Superior temporal gyrus (tissue), 1 donor: Measurements from ENCODE around the gene HAP1.

ENCODE experiments used
- DNase-seq: peaks from one replicate; pipeline ENCODE4 v3.0.0-alpha.2; 2016; ENCODE audit errors: extremely low spot score

The HAP1 gene, protein sequence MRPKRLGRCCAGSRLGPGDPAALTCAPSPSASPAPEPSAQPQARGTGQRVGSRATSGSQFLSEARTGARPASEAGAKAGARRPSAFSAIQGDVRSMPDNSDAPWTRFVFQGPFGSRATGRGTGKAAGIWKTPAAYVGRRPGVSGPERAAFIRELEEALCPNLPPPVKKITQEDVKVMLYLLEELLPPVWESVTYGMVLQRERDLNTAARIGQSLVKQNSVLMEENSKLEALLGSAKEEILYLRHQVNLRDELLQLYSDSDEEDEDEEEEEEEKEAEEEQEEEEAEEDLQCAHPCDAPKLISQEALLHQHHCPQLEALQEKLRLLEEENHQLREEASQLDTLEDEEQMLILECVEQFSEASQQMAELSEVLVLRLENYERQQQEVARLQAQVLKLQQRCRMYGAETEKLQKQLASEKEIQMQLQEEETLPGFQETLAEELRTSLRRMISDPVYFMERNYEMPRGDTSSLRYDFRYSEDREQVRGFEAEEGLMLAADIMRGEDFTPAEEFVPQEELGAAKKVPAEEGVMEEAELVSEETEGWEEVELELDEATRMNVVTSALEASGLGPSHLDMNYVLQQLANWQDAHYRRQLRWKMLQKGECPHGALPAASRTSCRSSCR

GRCh38 chr17:41734139-41734948 is at the start of gene HAP1:
Gene HAP1, minus strand, starts transcription at chr17:41734643. Its CDS starts 9 bp downstream, at chr17:41734634.
- peak; percentile 14 for DNase-seq

- no peak for DNase-seq
Observed at GRCh38 chr17:41782142-41782541, 47.7 kb upstream of the HAP1 start.

DNA sequence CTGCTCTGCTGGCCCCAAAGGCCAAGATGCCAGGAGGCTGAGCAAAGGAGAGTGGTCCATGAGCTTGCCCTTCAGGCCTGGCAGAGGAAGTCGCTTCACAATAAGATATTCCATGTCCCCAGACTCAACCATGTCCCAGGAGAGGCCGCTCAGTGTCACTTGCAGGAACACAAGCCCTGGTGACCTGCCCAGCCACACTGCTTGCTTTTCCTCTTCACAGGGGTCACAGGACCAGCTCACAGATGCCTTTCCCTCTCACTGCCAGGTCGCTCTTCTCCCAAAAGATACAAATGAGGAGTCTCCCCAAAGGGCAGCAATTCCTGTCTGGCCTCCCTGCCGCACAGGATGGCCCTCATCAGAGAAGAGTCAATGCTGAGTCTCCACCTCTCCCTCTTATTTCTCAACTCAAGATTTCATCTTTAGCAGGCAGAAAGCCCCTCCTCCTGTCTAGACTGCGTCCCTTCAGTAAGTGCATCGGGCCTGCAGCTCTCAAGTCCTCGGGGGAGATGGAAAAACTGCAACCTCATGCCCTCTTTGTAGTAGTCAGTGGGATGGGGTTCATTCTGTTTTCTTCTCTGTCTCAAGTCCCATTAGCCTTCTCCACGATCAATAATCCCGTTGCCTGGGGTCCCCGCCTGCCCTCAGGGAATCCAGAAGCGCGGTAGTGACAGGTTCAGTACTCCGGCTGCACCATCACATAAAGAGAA is 47.1 kb upstream of the HAP1 start:
- no peak for DNase-seq

DNA sequence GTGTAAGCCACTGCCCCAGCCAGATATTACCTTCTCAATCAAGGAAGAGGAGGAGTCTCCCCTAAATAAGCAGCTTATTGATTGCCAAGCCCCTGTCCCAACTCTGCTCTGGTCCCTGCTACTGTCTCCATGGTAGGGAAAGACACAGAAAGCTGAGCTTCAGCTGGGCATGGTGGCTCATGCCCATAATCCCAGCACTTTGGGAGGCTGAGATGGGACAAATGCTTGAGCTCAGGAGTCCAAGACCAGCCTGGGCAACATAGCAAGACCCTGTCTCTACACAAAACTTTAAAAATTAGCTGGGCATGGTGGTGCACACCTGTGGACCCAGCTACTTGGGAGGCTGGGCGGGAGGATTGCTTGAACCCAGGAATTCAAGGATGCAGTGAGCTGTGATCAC is 45.5 kb upstream of the HAP1 start:
- DNase-seq, result no peak

- peak; percentile 38 for DNase-seq
Observed at GRCh38 chr17:41777574-41778188, 43.2 kb upstream of the HAP1 start.

DNA sequence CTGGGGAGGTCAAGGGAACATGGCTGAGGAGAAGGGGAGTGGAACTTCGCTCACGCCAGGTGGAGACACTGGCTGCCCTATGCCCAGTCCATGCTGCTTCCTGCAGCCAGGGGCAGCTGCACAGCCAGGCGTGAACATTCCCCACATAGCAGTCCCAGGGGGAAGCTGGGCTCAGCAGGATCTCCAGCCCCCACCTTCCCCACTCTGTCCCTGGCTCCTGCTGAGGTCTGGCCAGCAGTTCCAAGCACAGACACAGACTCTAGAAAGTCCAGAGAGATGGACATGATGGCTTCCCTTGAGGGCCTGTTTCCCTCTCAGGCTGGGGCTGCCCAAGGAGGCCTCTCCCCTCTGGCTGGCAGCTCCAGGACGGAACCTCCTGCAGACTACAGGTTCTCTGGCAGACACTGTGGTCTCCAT is 42.7 kb upstream of the HAP1 start:
- no peak for DNase-seq

GRCh38 chr17:41776262-41776900 is 41.9 kb upstream of the HAP1 start:
- DNase-seq, result peak; percentile 39

DNA sequence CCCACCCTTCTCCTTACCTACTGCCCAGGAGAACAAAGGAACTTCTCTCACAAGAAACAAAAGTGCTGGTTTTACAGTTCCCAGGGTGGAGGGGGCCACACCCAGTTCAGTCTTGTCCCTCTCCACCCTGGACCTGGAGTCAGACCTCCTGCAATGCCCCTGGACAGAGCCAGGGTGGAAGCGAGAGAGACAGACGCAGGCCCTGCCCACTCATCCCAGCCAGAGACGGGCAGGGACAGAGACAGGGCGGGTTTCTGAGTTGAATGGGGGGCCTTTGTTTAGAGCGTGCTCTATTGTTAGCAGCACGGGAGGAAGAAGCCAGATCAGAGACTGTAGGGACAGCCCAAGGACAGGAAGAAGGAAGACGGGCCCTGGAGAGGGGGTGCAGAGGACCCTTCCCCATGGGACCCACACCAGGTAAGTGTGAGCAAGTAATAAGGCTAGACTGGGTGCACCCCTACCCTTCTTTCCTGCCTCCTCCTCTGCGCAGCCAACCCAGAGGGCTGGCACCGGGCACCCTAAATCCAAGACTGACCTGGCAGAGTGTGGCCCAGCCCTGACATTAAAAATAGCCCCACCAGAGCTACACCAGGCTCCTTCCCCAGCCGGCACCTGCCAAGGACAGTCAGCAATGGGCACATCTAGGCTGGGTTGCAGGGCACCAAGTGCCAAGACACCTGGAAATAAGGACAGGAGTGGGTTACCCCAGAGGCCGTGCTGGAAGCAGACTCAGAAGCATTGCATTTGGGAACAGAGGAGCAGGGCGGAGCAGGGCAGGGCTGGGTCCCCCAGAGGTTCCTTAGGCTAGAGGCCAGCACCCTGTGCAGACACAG is 41.2 kb upstream of the HAP1 start:
- peak; percentile 85 for DNase-seq

DNA sequence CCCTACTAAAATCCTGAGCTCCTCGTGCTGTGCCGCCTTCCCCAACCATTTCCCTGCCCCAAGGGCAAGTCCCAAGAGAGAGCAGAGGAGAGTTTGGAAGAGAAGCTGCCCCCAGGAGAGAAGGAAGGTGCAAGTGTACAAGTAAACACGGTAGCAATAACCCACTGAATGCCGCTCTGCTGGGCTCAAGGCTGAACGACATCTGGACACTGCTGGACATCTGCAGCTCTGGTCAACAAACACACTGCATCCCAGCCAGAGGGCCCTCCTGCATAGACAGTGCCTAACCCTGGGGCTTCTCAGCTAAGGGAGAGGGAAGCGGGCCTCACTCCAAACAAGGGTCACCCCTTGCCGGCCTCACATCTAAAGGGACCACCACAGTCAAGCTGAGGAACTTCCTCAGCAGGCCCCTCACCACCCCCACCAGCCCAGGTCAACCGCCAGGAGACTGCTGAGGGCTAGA is 39.3 kb upstream of the HAP1 start:
- peak; percentile 22 for DNase-seq

- no peak for DNase-seq
Observed at GRCh38 chr17:41773190-41773588, 38.7 kb upstream of the HAP1 start.

- no peak for DNase-seq
Observed at GRCh38 chr17:41772586-41773189, 38.2 kb upstream of the HAP1 start.

DNA sequence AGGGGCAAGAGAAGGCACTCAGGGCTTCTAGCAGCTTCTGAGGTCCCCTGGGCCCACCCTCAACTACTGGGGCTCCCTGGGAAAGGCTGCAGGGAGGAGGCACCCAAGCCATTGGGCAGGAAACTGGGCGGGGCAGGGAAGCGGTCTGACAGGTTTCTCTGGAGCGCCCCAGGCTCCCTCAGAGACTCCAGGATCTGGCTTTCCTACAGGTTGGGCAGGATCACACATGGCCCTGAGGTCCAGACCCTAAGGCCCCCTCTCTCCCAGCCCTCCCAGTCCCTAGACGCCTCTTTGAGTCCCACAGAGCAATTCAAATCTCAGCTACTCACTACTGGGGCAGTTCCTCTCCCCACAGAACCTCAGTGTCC is 37.8 kb upstream of the HAP1 start:
- no peak for DNase-seq

- no peak for DNase-seq
Observed at GRCh38 chr17:41771389-41772206, 37.2 kb upstream of the HAP1 start.

- DNase-seq, result no peak
Observed at GRCh38 chr17:41769985-41770384, 35.5 kb upstream of the HAP1 start.

DNA sequence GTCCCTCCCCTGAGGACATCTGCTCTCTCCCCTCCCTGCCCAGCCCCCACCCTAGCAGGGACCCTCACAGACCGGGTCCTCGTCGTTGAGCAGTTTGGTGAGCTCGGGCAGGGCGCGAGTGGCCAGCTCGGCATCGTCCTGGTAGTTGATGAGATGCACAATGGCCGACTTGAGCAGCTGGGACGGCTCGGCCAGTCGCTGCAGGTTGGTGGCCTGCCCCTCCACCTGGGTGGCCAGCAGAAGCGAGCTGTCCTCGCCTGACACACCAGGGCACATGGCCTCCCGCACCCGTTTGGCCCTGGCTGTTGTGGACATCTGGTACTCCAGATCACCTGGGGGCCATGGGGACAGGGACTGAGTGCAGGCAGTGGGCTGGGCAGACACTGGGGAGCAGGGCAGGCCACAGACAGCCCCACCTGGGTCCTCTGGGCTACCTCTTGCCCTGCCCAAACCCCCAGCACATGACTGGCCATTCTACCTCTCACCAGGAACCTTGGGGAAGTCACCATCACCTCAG is 35.0 kb upstream of the HAP1 start:
- no peak for DNase-seq

DNA sequence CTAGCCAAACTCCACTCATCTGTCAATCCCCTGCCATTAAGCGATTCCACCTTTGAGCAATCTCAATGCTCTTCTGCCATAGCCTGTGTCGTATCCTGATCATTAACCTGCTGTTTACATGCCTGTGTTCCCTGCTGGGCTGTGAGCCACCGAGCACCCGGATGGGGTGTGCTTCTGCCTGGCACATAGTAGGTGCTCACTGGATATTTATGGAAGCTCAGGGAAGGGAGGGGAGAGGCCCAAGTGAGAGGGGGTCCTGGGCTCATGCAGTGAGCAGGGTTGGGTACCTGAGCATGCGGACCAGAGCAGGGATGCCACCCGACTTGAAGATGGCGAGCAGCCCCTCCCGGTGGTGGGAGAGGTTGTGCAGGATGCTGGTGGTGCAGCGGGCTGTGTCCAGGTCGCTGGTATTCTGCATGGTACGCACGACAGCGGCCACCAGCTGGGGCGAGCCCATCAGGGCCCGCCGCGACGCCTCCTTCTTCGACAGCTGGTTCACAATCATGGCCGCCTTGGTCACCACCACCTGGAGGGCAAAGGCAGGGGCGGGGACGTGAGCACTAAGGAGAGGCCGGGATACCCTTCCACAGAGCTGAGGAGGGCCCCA is 34.3 kb upstream of the HAP1 start:
- no peak for DNase-seq

DNA sequence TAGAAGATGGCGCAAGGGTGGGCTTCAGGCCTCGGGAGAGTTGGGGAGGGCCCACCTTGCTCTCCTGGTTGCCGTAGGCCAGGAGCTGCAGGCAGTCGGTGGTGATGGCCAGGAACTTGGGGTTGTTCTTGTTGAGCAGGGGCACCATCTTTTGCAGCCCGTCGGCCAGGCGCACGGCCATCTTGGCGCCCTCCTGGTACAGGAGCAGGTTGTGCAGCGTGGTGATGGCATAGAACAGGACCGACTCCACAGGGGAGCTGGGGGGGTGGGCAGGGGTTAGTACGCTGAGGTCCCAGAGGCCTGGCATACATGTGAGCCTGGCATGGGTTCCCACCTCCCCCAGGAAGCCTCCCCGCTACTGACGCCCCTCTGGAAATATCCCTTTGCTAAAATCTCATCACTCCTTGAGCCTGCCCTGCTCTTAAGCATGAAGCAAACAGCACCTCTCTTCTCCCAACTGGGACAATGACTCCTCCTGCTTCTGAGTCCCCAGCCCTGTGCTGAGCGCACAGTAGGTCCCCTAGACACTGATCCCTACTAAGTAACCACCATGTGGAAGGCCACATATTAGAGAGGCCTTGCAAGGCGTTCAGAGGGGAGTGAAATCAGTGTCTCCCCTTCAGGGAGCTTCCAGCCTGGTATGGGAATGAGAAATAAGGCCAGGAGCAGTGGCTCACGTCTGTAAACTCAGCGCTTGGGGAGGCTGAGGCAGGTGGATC is 33.0 kb upstream of the HAP1 start:
- DNase-seq, result no peak
